Activated naive CD4-positive, alpha-beta T cell treated with anti-CD3 and anti-CD28 coated beads, Interleukin-2, amount 50 U/mL, for 24 hours (primary cell): ENCODE measurements around the gene ITPRID2.
A peak's percentile ranks its signal among the peaks of the same experiment; 100 is the strongest.

ENCODE experiments used
- H3K27ac Mint-ChIP-seq: one replicate; pipeline ENCODE4 v1.8.0; 2021; ENCODE audit warnings: mild to moderate bottlenecking, mixed read lengths
- H3K27me3 Mint-ChIP-seq: one replicate; pipeline ENCODE4 v1.8.0; 2021; ENCODE audit warnings: mixed read lengths
- H3K36me3 Mint-ChIP-seq: one replicate; pipeline ENCODE4 v1.8.0; 2021; ENCODE audit warnings: mixed read lengths
- H3K4me1 Mint-ChIP-seq: one replicate; pipeline ENCODE4 v1.8.0; 2021; ENCODE audit warnings: mixed read lengths
- H3K4me3 Mint-ChIP-seq: one replicate; pipeline ENCODE4 v1.8.0; 2021; ENCODE audit warnings: mild to moderate bottlenecking, mixed read lengths
- H3K9me3 Mint-ChIP-seq: one replicate; pipeline ENCODE4 v1.8.0; 2021; ENCODE audit warnings: mixed read lengths

ITPRID2 gene

GRCh38 chr2:181862583-181863281 is 28.8 kb upstream of the ITPRID2 start:
- no peaks in the 10 kb centered on the region for H3K36me3 Mint-ChIP-seq
- no peaks in the 10 kb centered on the region for H3K4me1 Mint-ChIP-seq
- no peaks in the 10 kb centered on the region for H3K9me3 Mint-ChIP-seq
- no peak overlapping the region for H3K4me3 Mint-ChIP-seq
- H3K27ac Mint-ChIP-seq, result no peak overlapping the region
- H3K27me3 Mint-ChIP-seq, result peaks cover 2% of the 10 kb centered on the region

- Mint-ChIP-seq H3K4me1 (no peaks in the 10 kb centered on the region), H3K36me3 (no peaks in the 10 kb centered on the region), H3K27ac (no peak overlapping the region), H3K9me3 (no peaks in the 10 kb centered on the region), H3K27me3 (peaks cover 1% of the 10 kb centered on the region), H3K4me3 (no peak overlapping the region)
Observed at GRCh38 chr2:181872178-181872577, 19.4 kb upstream of the ITPRID2 start.

GRCh38 chr2:181876614-181877063 is 14.9 kb upstream of the ITPRID2 start:
- Mint-ChIP-seq H3K36me3 (no peaks in the 10 kb centered on the region), H3K27me3 (peaks cover 2% of the 10 kb centered on the region), H3K27ac (no peak overlapping the region), H3K4me3 (no peak overlapping the region), H3K9me3 (no peaks in the 10 kb centered on the region), H3K4me1 (no peaks in the 10 kb centered on the region)

- Mint-ChIP-seq H3K4me1 (no peaks in the 10 kb centered on the region), H3K9me3 (no peaks in the 10 kb centered on the region), H3K4me3 (no peak overlapping the region), H3K36me3 (no peaks in the 10 kb centered on the region), H3K27ac (no peak overlapping the region), H3K27me3 (peaks cover 4% of the 10 kb centered on the region)
Observed at GRCh38 chr2:181877181-181877664, 14.3 kb upstream of the ITPRID2 start.

- H3K27ac Mint-ChIP-seq, result no peak overlapping the region
- no peak overlapping the region for H3K4me3 Mint-ChIP-seq
- no peaks in the 10 kb centered on the region for H3K9me3 Mint-ChIP-seq
- peaks cover 5% of the 10 kb centered on the region for H3K27me3 Mint-ChIP-seq
- H3K36me3 Mint-ChIP-seq, result no peaks in the 10 kb centered on the region
- no peaks in the 10 kb centered on the region for H3K4me1 Mint-ChIP-seq
Observed at GRCh38 chr2:181878448-181878847, 13.1 kb upstream of the ITPRID2 start.

GRCh38 chr2:181879295-181879694 is 12.2 kb upstream of the ITPRID2 start:
- Mint-ChIP-seq H3K4me3 (no peak overlapping the region), H3K27me3 (peaks cover 3% of the 10 kb centered on the region), H3K4me1 (no peaks in the 10 kb centered on the region), H3K36me3 (no peaks in the 10 kb centered on the region), H3K9me3 (no peaks in the 10 kb centered on the region), H3K27ac (no peak overlapping the region)

GRCh38 chr2:181882246-181883020 is 9.1 kb upstream of the ITPRID2 start:
- peaks cover 13% of the 10 kb centered on the region for H3K27me3 Mint-ChIP-seq
- H3K36me3 Mint-ChIP-seq, result no peaks in the 10 kb centered on the region
- H3K4me3 Mint-ChIP-seq, result no peak overlapping the region
- H3K9me3 Mint-ChIP-seq, result no peaks in the 10 kb centered on the region
- H3K4me1 Mint-ChIP-seq, result no peaks in the 10 kb centered on the region
- H3K27ac Mint-ChIP-seq, result no peak overlapping the region

GRCh38 chr2:181884601-181885000 is 6.9 kb upstream of the ITPRID2 start:
- Mint-ChIP-seq H3K9me3 (no peaks in the 10 kb centered on the region), H3K27me3 (peaks cover 18% of the 10 kb centered on the region), H3K4me1 (no peaks in the 10 kb centered on the region), H3K36me3 (no peaks in the 10 kb centered on the region), H3K4me3 (no peak overlapping the region), H3K27ac (no peak overlapping the region)

GRCh38 chr2:181885096-181885495 is 6.4 kb upstream of the ITPRID2 start:
- H3K9me3 Mint-ChIP-seq, result no peaks in the 10 kb centered on the region
- no peak overlapping the region for H3K27ac Mint-ChIP-seq
- H3K4me3 Mint-ChIP-seq, result no peak overlapping the region
- H3K4me1 Mint-ChIP-seq, result no peaks in the 10 kb centered on the region
- no peaks in the 10 kb centered on the region for H3K36me3 Mint-ChIP-seq
- H3K27me3 Mint-ChIP-seq, result peaks cover 18% of the 10 kb centered on the region

- Mint-ChIP-seq H3K27ac (no peak overlapping the region), H3K4me3 (no peak overlapping the region), H3K36me3 (no peaks in the 10 kb centered on the region), H3K27me3 (peaks cover 23% of the 10 kb centered on the region), H3K4me1 (peaks cover 3% of the 10 kb centered on the region), H3K9me3 (no peaks in the 10 kb centered on the region)
Observed at GRCh38 chr2:181886192-181886591, 5.3 kb upstream of the ITPRID2 start.

GRCh38 chr2:181887045-181887444 is 4.5 kb upstream of the ITPRID2 start:
- no peak overlapping the region for H3K27ac Mint-ChIP-seq
- H3K36me3 Mint-ChIP-seq, result no peaks in the 10 kb centered on the region
- no peaks in the 10 kb centered on the region for H3K9me3 Mint-ChIP-seq
- H3K4me1 Mint-ChIP-seq, result peaks cover 4% of the 10 kb centered on the region
- peaks cover 22% of the 10 kb centered on the region for H3K27me3 Mint-ChIP-seq
- H3K4me3 Mint-ChIP-seq, result no peak overlapping the region

GRCh38 chr2:181889776-181890175 is 1.8 kb upstream of the ITPRID2 start:
- H3K9me3 Mint-ChIP-seq, result no peaks in the 10 kb centered on the region
- peak overlapping the region; percentile 45 for H3K4me3 Mint-ChIP-seq
- H3K36me3 Mint-ChIP-seq, result no peaks in the 10 kb centered on the region
- H3K27ac Mint-ChIP-seq, result peak overlapping the region; percentile 44
- H3K4me1 Mint-ChIP-seq, result peaks cover 29% of the 10 kb centered on the region
- H3K27me3 Mint-ChIP-seq, result peaks cover 20% of the 10 kb centered on the region

- Mint-ChIP-seq H3K36me3 (no peaks in the 10 kb centered on the region), H3K27me3 (peaks cover 20% of the 10 kb centered on the region), H3K4me3 (peak overlapping the region; percentile 11), H3K4me1 (peaks cover 29% of the 10 kb centered on the region), H3K27ac (no peak overlapping the region), H3K9me3 (no peaks in the 10 kb centered on the region)
Observed at GRCh38 chr2:181890271-181890670, 1.3 kb upstream of the ITPRID2 start.

GRCh38 chr2:181891966-181892798 is 652 bp downstream of the ITPRID2 start:
- H3K4me3 Mint-ChIP-seq, result peak overlapping the region; percentile 94
- peaks cover 11% of the 10 kb centered on the region for H3K27me3 Mint-ChIP-seq
- no peaks in the 10 kb centered on the region for H3K9me3 Mint-ChIP-seq
- H3K36me3 Mint-ChIP-seq, result peaks cover 2% of the 10 kb centered on the region
- peak overlapping the region; percentile 73 for H3K27ac Mint-ChIP-seq
- H3K4me1 Mint-ChIP-seq, result peaks cover 40% of the 10 kb centered on the region

- Mint-ChIP-seq H3K27ac (peak overlapping the region; percentile 11), H3K27me3 (peaks cover 10% of the 10 kb centered on the region), H3K36me3 (peaks cover 2% of the 10 kb centered on the region), H3K9me3 (no peaks in the 10 kb centered on the region), H3K4me1 (peaks cover 40% of the 10 kb centered on the region), H3K4me3 (peak overlapping the region; percentile 94)
Observed at GRCh38 chr2:181892799-181893435, 1.4 kb downstream of the ITPRID2 start.
